ENCODE results near the gene DCST1.

The DCST1 gene

GRCh38 chr1:155023627-155024026 is 10.0 kb upstream of the DCST1 start:
- Histone ChIP-seq H3K27me3 (ENCODE audit: insufficient read depth, poor library complexity, severe bottlenecking) (no peaks in the 10 kb centered on the region), H3K27ac (replicated peaks) (no peak overlapping the region), H3K4me3 (replicated peaks; ENCODE audit: insufficient read depth, low read length) (no peak overlapping the region)
- DNase-seq (ENCODE audit: low read depth in 1 of 2, low spot score in 1 of 2) = no peak
- TF ChIP-seq SPI1 (IDR thresholded peaks at IDR 0.05; ENCODE audit: borderline replicate concordance, low read depth) (no peak), REST (IDR thresholded peaks at IDR 0.05; ENCODE audit: insufficient replicate concordance, low read depth) (no peak), POLR2AphosphoS5 (IDR thresholded peaks at IDR 0.05; ENCODE audit: low read depth) (no peak), CTCF (IDR thresholded peaks at IDR 0.05; ENCODE audit: insufficient read depth, low read length) (no peak), GABPA (IDR thresholded peaks at IDR 0.05; ENCODE audit: low read depth) (no peak)

- no peak for DNase-seq (ENCODE audit: low read depth in 1 of 2, low spot score in 1 of 2)
- no peak overlapping the region for H3K4me3 ChIP-seq (replicated peaks; ENCODE audit: insufficient read depth, low read length)
- no peak overlapping the region for H3K27ac ChIP-seq (replicated peaks)
- H3K27me3 ChIP-seq (ENCODE audit: insufficient read depth, poor library complexity, severe bottlenecking) = no peaks in the 10 kb centered on the region
- TF ChIP-seq GABPA (IDR thresholded peaks at IDR 0.05; ENCODE audit: low read depth) = no peak
- no peak for TF ChIP-seq REST (IDR thresholded peaks at IDR 0.05; ENCODE audit: insufficient replicate concordance, low read depth)
Observed at GRCh38 chr1:155024315-155024714, 9.3 kb upstream of the DCST1 start.

GRCh38 chr1:155026154-155026553 is 7.5 kb upstream of the DCST1 start:
- TF ChIP-seq GABPA (IDR thresholded peaks at IDR 0.05; ENCODE audit: low read depth) = no peak
- no peak for TF ChIP-seq REST (IDR thresholded peaks at IDR 0.05; ENCODE audit: insufficient replicate concordance, low read depth)
- no peak for TF ChIP-seq SPI1 (IDR thresholded peaks at IDR 0.05; ENCODE audit: borderline replicate concordance, low read depth)
- TF ChIP-seq POLR2AphosphoS5 (IDR thresholded peaks at IDR 0.05; ENCODE audit: low read depth) = no peak
- no peak for TF ChIP-seq CTCF (IDR thresholded peaks at IDR 0.05; ENCODE audit: insufficient read depth, low read length)

GRCh38 chr1:155026588-155026987 is 7.0 kb upstream of the DCST1 start:
- TF ChIP-seq SPI1 (IDR thresholded peaks at IDR 0.05; ENCODE audit: borderline replicate concordance, low read depth) = no peak
- no peak for TF ChIP-seq CTCF (IDR thresholded peaks at IDR 0.05; ENCODE audit: insufficient read depth, low read length)
- no peak for TF ChIP-seq POLR2AphosphoS5 (IDR thresholded peaks at IDR 0.05; ENCODE audit: low read depth)
- TF ChIP-seq REST (IDR thresholded peaks at IDR 0.05; ENCODE audit: insufficient replicate concordance, low read depth) = no peak
- no peak for TF ChIP-seq GABPA (IDR thresholded peaks at IDR 0.05; ENCODE audit: low read depth)
- no peak for DNase-seq (ENCODE audit: low read depth in 1 of 2, low spot score in 1 of 2)

More at GRCh38 chr1:155026154-155026553, 7.5 kb upstream of the DCST1 start:
- Histone ChIP-seq H3K27ac (replicated peaks) (no peak overlapping the region), H3K27me3 (ENCODE audit: insufficient read depth, poor library complexity, severe bottlenecking) (no peaks in the 10 kb centered on the region), H3K4me3 (replicated peaks; ENCODE audit: insufficient read depth, low read length) (no peak overlapping the region)
- DNase-seq (ENCODE audit: low read depth in 1 of 2, low spot score in 1 of 2) = no peak

More at GRCh38 chr1:155026588-155026987, 7.0 kb upstream of the DCST1 start:
- no peak overlapping the region for H3K4me3 ChIP-seq (replicated peaks; ENCODE audit: insufficient read depth, low read length)
- no peak overlapping the region for H3K27ac ChIP-seq (replicated peaks)
- H3K27me3 ChIP-seq (ENCODE audit: insufficient read depth, poor library complexity, severe bottlenecking) = no peaks in the 10 kb centered on the region
